Breast epithelium (tissue), 3 donors: ENCODE results near the gene WWOX.

Experiments
- POLR2A ChIP-seq: fragments of 450-650 bp; IDR thresholded peaks from one replicate; pipeline ENCODE4 v1.6.1; 2016; ENCODE audit warnings: antibody characterized with exemption, mild to moderate bottlenecking, moderate library complexity
- POLR2AphosphoS5 ChIP-seq, 3 donors: sonication (generic); formaldehyde crosslinking; IDR thresholded peaks; one replicate each; pipeline ENCODE4 v1.6.1; 2017; ENCODE audit warnings: antibody characterized with exemption in 3 of 3
- TF ChIP-seq, protein P1 (sequence below), 3 donors: fragments of 450-650 bp; IDR thresholded peaks; one replicate each; pipeline ENCODE4 v1.5.1; 2016 to 2017; ENCODE audit warnings: antibody characterized with exemption in 3 of 3, mild to moderate bottlenecking in 3 of 3, moderate library complexity in 3 of 3

DNA sequence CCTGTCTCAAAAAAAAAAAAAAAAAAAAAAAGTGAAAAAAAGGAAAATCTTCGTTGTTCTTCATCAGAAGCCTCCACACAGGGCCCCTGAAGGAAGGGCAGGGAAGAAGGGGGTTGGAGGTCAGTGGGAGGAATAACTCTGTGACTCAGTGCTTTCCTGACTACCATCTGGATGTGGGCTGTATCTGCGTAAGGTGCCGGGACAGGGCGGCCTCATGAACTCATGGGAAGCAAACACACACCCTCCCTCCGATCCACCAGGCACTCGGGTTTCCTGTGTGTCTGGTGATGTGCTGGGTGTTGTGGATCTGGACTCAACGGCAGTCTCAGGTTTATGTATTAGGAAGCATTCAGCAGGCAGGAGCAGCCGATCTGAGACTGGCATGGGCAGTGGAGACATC is 691.6 kb downstream of the WWOX start:
- TF ChIP-seq POLR2AphosphoS5 (IDR thresholded peaks at IDR 0.05) (no peak), POLR2A (no peak)
- TF ChIP-seq, protein P1, sequence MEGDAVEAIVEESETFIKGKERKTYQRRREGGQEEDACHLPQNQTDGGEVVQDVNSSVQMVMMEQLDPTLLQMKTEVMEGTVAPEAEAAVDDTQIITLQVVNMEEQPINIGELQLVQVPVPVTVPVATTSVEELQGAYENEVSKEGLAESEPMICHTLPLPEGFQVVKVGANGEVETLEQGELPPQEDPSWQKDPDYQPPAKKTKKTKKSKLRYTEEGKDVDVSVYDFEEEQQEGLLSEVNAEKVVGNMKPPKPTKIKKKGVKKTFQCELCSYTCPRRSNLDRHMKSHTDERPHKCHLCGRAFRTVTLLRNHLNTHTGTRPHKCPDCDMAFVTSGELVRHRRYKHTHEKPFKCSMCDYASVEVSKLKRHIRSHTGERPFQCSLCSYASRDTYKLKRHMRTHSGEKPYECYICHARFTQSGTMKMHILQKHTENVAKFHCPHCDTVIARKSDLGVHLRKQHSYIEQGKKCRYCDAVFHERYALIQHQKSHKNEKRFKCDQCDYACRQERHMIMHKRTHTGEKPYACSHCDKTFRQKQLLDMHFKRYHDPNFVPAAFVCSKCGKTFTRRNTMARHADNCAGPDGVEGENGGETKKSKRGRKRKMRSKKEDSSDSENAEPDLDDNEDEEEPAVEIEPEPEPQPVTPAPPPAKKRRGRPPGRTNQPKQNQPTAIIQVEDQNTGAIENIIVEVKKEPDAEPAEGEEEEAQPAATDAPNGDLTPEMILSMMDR (IDR thresholded peaks at IDR 0.05) = no peak
